ENCODE results near the gene POU6F1. TPM values are rescaled to one million over a fixed set of nuclear protein-coding genes. Genes with fewer than 3 reads are reported as not detected.

Gene POU6F1
- total and polyA plus RNA-seq, 2 of the 8 experiments (the other 6 are each of a cell fraction or from before 2014, with no cell fraction given) = 5.6 to 8.7 TPM

DNA sequence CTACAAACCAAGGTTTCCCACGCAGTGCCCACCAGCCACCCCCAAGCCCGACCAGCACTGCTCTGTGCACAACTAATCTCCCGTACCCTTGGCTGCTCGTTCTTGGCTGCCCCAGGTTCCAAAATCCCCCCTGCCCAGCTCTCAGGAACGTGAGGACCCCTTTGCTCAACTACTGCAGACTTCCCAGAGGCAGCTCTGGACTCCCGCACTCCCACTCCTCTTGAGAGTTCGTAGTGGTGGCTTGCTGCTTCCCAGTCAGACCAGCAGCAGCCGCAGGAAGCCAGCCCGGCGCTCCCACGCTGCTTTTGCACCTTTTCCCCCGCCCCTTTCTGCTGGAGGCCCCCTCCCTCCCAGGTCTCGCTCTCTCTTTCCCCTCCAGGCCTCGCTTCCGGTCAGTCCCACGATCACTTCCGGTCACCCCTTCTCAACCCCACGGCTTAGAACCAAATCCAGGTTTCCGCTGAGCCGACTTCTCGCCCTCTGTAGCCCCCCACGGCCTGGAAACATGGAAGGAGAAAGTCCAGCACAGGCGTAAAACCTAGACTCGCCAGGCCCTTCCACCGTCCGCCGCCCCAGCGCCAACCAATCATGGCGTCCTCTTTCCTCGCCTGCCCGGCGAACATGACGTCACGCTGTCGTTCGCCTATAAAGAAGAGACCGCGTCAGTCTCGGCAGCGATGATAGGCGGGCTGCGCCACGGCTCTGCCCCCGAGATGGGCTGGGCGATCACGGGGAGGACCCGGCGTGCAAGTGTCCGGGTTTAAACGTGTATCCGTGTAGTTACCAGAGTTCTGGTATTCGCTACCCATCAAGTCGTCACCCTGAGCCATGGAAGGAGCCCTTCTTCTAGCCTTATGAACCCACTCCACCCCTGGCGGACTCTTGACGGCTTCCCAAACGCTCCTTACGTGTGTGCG lies 45.1 kb downstream of the POU6F1 start, which contains the start of gene TFCP2 (continued):
- TF ChIP-seq, protein P1, sequence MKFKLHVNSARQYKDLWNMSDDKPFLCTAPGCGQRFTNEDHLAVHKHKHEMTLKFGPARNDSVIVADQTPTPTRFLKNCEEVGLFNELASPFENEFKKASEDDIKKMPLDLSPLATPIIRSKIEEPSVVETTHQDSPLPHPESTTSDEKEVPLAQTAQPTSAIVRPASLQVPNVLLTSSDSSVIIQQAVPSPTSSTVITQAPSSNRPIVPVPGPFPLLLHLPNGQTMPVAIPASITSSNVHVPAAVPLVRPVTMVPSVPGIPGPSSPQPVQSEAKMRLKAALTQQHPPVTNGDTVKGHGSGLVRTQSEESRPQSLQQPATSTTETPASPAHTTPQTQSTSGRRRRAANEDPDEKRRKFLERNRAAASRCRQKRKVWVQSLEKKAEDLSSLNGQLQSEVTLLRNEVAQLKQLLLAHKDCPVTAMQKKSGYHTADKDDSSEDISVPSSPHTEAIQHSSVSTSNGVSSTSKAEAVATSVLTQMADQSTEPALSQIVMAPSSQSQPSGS (IDR thresholded peaks at IDR 0.05; ENCODE audit: low read length) = peak; percentile 74; the same call in 1 of the 2 replicates
- TF ChIP-seq NRF1 (IDR thresholded peaks at IDR 0.05; ENCODE audit: low read depth, low read length) (no peak), SIX5 (IDR thresholded peaks at IDR 0.05; ENCODE audit: low read depth, low read length) (no peak), TEAD4 (IDR thresholded peaks at IDR 0.05; ENCODE audit: low read depth, low read length) (no peak), GABPA (IDR thresholded peaks at IDR 0.05; ENCODE audit: borderline replicate concordance, insufficient read depth, low read length) (peak; percentile 93), PHF8 (conservative IDR thresholded peaks at IDR 0.05; ENCODE audit: low read depth, low read length) (peak; percentile 88), POU5F1 (IDR thresholded peaks at IDR 0.05; ENCODE audit: low read depth, low read length) (no peak), YY1 (IDR thresholded peaks at IDR 0.05; ENCODE audit: low read depth, low read length) (peak; percentile 89), EP300 (IDR thresholded peaks at IDR 0.05; ENCODE audit: borderline replicate concordance in 1 of 2, low read depth in 2 of 2, low read length in 2 of 2) (no peak), RFX5 (IDR thresholded peaks at IDR 0.05; ENCODE audit: borderline replicate concordance, low read depth, low read length) (peak; percentile 81), TBP (IDR thresholded peaks at IDR 0.05; ENCODE audit: low read depth, low read length) (peak; percentile 74; the same call in 1 of the 2 replicates), TCF12 (IDR thresholded peaks at IDR 0.05; ENCODE audit: low read depth, low read length) (no peak), SIN3A (conservative IDR thresholded peaks at IDR 0.05 in 1 of 2, IDR thresholded peaks at IDR 0.05 in 1 of 2; ENCODE audit: low read depth in 1 of 2, low read length in 2 of 2) (0 out of 4 replicates have a peak, but pooled peaks of 1 of the 2 experiments have one; percentile 36), BCL11A (IDR thresholded peaks at IDR 0.05; ENCODE audit: low read depth in 2 of 2, low read length in 2 of 2) (no peak)
- TF ChIP-seq, protein P2, sequence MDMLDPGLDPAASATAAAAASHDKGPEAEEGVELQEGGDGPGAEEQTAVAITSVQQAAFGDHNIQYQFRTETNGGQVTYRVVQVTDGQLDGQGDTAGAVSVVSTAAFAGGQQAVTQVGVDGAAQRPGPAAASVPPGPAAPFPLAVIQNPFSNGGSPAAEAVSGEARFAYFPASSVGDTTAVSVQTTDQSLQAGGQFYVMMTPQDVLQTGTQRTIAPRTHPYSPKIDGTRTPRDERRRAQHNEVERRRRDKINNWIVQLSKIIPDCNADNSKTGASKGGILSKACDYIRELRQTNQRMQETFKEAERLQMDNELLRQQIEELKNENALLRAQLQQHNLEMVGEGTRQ (IDR thresholded peaks at IDR 0.05; ENCODE audit: low read length) = no peak
- TF ChIP-seq, protein P3, sequence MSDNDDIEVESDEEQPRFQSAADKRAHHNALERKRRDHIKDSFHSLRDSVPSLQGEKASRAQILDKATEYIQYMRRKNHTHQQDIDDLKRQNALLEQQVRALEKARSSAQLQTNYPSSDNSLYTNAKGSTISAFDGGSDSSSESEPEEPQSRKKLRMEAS (IDR thresholded peaks at IDR 0.05) = peak; percentile 61; the same call in 1 of the 2 replicates
- TF ChIP-seq, protein P4, sequence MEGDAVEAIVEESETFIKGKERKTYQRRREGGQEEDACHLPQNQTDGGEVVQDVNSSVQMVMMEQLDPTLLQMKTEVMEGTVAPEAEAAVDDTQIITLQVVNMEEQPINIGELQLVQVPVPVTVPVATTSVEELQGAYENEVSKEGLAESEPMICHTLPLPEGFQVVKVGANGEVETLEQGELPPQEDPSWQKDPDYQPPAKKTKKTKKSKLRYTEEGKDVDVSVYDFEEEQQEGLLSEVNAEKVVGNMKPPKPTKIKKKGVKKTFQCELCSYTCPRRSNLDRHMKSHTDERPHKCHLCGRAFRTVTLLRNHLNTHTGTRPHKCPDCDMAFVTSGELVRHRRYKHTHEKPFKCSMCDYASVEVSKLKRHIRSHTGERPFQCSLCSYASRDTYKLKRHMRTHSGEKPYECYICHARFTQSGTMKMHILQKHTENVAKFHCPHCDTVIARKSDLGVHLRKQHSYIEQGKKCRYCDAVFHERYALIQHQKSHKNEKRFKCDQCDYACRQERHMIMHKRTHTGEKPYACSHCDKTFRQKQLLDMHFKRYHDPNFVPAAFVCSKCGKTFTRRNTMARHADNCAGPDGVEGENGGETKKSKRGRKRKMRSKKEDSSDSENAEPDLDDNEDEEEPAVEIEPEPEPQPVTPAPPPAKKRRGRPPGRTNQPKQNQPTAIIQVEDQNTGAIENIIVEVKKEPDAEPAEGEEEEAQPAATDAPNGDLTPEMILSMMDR (IDR thresholded peaks at IDR 0.05; ENCODE audit: control extremely low read depth in 1 of 3, insufficient read depth in 1 of 3, low read depth in 1 of 3, low read length in 3 of 3) = no peak

Data from H1 (cell line).